Right forelimb (tissue), 1 donor: ENCODE data around the gene SCARF2.
"Not testable (repeated sequence)": the region's sequence is repeated elsewhere in the genome, so short reads cannot be mapped to it uniquely, and the experiment has no call there.

Experiments
- DNase-seq: peaks from one replicate; pipeline ENCODE4 v3.0.0-alpha.2; 2018

SCARF2 gene

GRCh38 chr22:20463324-20464095, 25.9 kb upstream of the SCARF2 start:
- DNase-seq: no peak

GRCh38 chr22:20459862-20460261, 22.2 kb upstream of the SCARF2 start:
- no peak for DNase-seq

- no peak for DNase-seq
Observed at GRCh38 chr22:20459152-20459542, 21.5 kb upstream of the SCARF2 start.

- DNase-seq: no peak
Observed at GRCh38 chr22:20458530-20459151, 21.0 kb upstream of the SCARF2 start.

GRCh38 chr22:20457506-20458240, 20.0 kb upstream of the SCARF2 start:
- no peak for DNase-seq

- DNase-seq: no peak
Observed at GRCh38 chr22:20456722-20457076, 19.1 kb upstream of the SCARF2 start.

GRCh38 chr22:20456064-20456721, 18.6 kb upstream of the SCARF2 start:
- DNase-seq: peak; percentile 89

- DNase-seq: no peak
Observed at GRCh38 chr22:20455709-20456063, 18.1 kb upstream of the SCARF2 start.

GRCh38 chr22:20453222-20453621, 15.6 kb upstream of the SCARF2 start:
- DNase-seq: no peak

GRCh38 chr22:20451920-20452319, 14.3 kb upstream of the SCARF2 start:
- DNase-seq: no peak

GRCh38 chr22:20451129-20451778, 13.6 kb upstream of the SCARF2 start:
- not testable (repeated sequence) for DNase-seq

GRCh38 chr22:20450551-20450906, 12.9 kb upstream of the SCARF2 start:
- no peak for DNase-seq

GRCh38 chr22:20449819-20450550, 12.4 kb upstream of the SCARF2 start:
- DNase-seq: no peak

GRCh38 chr22:20448630-20449029, 11.0 kb upstream of the SCARF2 start:
- DNase-seq: no peak

- DNase-seq: no peak
Observed at GRCh38 chr22:20446383-20446970, 8.9 kb upstream of the SCARF2 start.

- DNase-seq: no peak
Observed at GRCh38 chr22:20444325-20444724, 6.7 kb upstream of the SCARF2 start.

- DNase-seq: no peak
Observed at GRCh38 chr22:20442485-20443284, 5.1 kb upstream of the SCARF2 start.

- no peak for DNase-seq
Observed at GRCh38 chr22:20441631-20442484, 4.2 kb upstream of the SCARF2 start.

- DNase-seq: no peak
Observed at GRCh38 chr22:20440637-20441591, 3.3 kb upstream of the SCARF2 start.
